Panc1 (cell line): ENCODE data around the gene PCBD2. TPM values are rescaled to one million over a fixed set of nuclear protein-coding genes. Genes with fewer than 3 reads are reported as not detected.

ENCODE experiments used
- ATAC-seq: fragments of 200-7000 bp; cut with Tn5 transposase; 2 replicates; pipeline ENCODE4 v1.9.1; 2020; ENCODE audit warnings: mild to moderate bottlenecking, moderate library complexity
- BruUV-seq: library from RNA; stranded (reverse); fragments of 400-500 nt; replicated peaks from 2 replicates; lab custom pipeline; 2021; lab: Mats Ljungman, UMichigan
- CTCF ChIA-PET: fragments of 300-600 bp; sonication (Branson Sonifier 250); formaldehyde crosslinking; loops from one replicate; lab custom pipeline; 2022; ENCODE audit warnings: antibody characterized with exemption; lab: Charles Lee
- POLR2A ChIA-PET: fragments of 300-600 bp; sonication (Branson Sonifier 250); formaldehyde crosslinking; loops from one replicate; lab custom pipeline; 2022; ENCODE audit warnings: antibody characterized with exemption; lab: Charles Lee
- DNase-seq: peaks from one replicate; pipeline ENCODE4 v3.0.0-alpha.2; 2010; ENCODE audit warnings: low read depth, low spot score
- H3K27ac ChIP-seq: 2 replicates; pipeline ENCODE4 v1.5.1; 2011; ENCODE audit warnings: mild to moderate bottlenecking, low read length, inconsistent platforms
- H3K27me3 ChIP-seq: fragments of 200-500 bp; sonication (Bioruptor generic); 2 replicates; pipeline ENCODE4 v1.6.0; 2014; ENCODE audit warnings: low read length, inconsistent platforms; ENCODE audit not compliant: control insufficient read depth, insufficient read depth
- H3K36me3 ChIP-seq: fragments of 200-500 bp; sonication (Bioruptor generic); 2 replicates; pipeline ENCODE4 v1.5.1; 2014; ENCODE audit warnings: inconsistent platforms, mild to moderate bottlenecking, low read length, moderate library complexity; ENCODE audit not compliant: control insufficient read depth, insufficient read depth
- H3K4me1 ChIP-seq: 2 replicates; pipeline ENCODE4 v1.5.1; 2011; ENCODE audit warnings: inconsistent platforms, mild to moderate bottlenecking, low read length, moderate library complexity; ENCODE audit not compliant: control insufficient read depth, insufficient read depth
- H3K4me3 ChIP-seq, 2 experiments: 2 replicates each; pipeline ENCODE4 v1.5.1; 2011 to 2012; ENCODE audit warnings: low read depth in 2 of 2, low read length in 2 of 2, mild to moderate bottlenecking in 2 of 2, inconsistent platforms in 1 of 2, moderate library complexity in 1 of 2
- H3K9me3 ChIP-seq: fragments of 200-500 bp; sonication (Bioruptor generic); 2 replicates; pipeline ENCODE4 v1.5.1; 2014; ENCODE audit warnings: low read depth, mild to moderate bottlenecking, inconsistent platforms, low read length, moderate library complexity; ENCODE audit not compliant: control insufficient read depth, insufficient read depth
- CTCF ChIP-seq: fragments of 450-650 bp; IDR thresholded peaks from 2 replicates; pipeline ENCODE4 v1.5.1; 2017; ENCODE audit warnings: mild to moderate bottlenecking
- POLR2AphosphoS5 ChIP-seq: IDR thresholded peaks from 2 replicates; pipeline ENCODE4 v1.6.1; 2012; ENCODE audit warnings: mild to moderate bottlenecking, low read depth, low read length, moderate library complexity
- REST ChIP-seq, 2 experiments: IDR thresholded peaks; 2 replicates each; pipeline ENCODE4 v1.6.1; 2011 to 2012; ENCODE audit warnings: low read depth in 2 of 2, control low read depth in 1 of 2, low read length in 1 of 2, mild to moderate bottlenecking in 1 of 2, moderate library complexity in 1 of 2; ENCODE audit not compliant: insufficient read depth in 1 of 2
- SIN3A ChIP-seq: IDR thresholded peaks from 2 replicates; pipeline ENCODE4 v1.6.1; 2012; ENCODE audit warnings: low read depth, mild to moderate bottlenecking, low read length, moderate library complexity, borderline replicate concordance; ENCODE audit not compliant: insufficient read depth
- TCF7L2 ChIP-seq: IDR thresholded peaks from 2 replicates; pipeline ENCODE4 v1.6.1; 2011; ENCODE audit warnings: mild to moderate bottlenecking, low read depth, low read length, inconsistent platforms
- in situ Hi-C: cut with HindIII; loops from 2 replicates; pipeline ENCODE4 v1.10.0; 2016; ENCODE audit warnings: low sequenced_read_pairs, low pct_unique_long_range_greater_than_20kb
- intact Hi-C: fragments of 100-400 bp; cut with micrococcal nuclease; formaldehyde crosslinking; loops from one replicate; pipeline ENCODE4 v1.10.0; 2022; ENCODE audit not compliant: unreplicated experiment
- total RNA-seq: library from RNA; stranded (reverse); gene quantifications from one replicate; pipeline ENCODE4 v1.2.1, GENCODE V29; 2021; ENCODE audit not compliant: unreplicated experiment

PCBD2 gene
- total RNA-seq, 1 experiment from 2014 or later: 19.8 TPM

GRCh38 chr5:135004376-135004775 lies 99.4 kb downstream of the PCBD2 start:
- POLR2A ChIA-PET: no interaction called here

GRCh38 chr5:135005076-135005475 lies 100.1 kb downstream of the PCBD2 start:
- no TSS peak for BruUV-seq
- H3K27me3 ChIP-seq: no peaks in the 10 kb centered on the region
- CTCF ChIA-PET: no interaction called here

More at GRCh38 chr5:135004376-135004775, 99.4 kb downstream of the PCBD2 start:
- no peak for DNase-seq
- Histone ChIP-seq H3K27me3 (no peaks in the 10 kb centered on the region), H3K27ac (no peak overlapping the region), H3K36me3 (no peaks in the 10 kb centered on the region), H3K4me1 (no peaks in the 10 kb centered on the region), H3K4me3 (no peak overlapping the region), H3K9me3 (no peaks in the 10 kb centered on the region)
- CTCF ChIA-PET: no interaction called here
- no TSS peak for BruUV-seq
- ATAC-seq: no peak
- intact Hi-C loops: no loop called here
- TF ChIP-seq POLR2AphosphoS5 (no peak), REST (IDR thresholded peaks at IDR 0.05; ENCODE audit: insufficient read depth in 1 of 2, low read depth in 2 of 2, low read length in 1 of 2) (no peak), CTCF (no peak), SIN3A (no peak), TCF7L2 (no peak)
- in situ Hi-C loops: no loop called here

More at GRCh38 chr5:135005076-135005475, 100.1 kb downstream of the PCBD2 start:
- H3K4me1 ChIP-seq: no peaks in the 10 kb centered on the region
- no peaks in the 10 kb centered on the region for H3K9me3 ChIP-seq
- in situ Hi-C loops: no loop called here
- no peak for DNase-seq
- no peaks in the 10 kb centered on the region for H3K36me3 ChIP-seq
- peak; percentile 51; the same call in 1 of the 2 replicates for ATAC-seq
- POLR2A ChIA-PET: no interaction called here
- H3K4me3 ChIP-seq: no peak overlapping the region
- no peak for TF ChIP-seq REST (IDR thresholded peaks at IDR 0.05; ENCODE audit: insufficient read depth in 1 of 2, low read depth in 2 of 2, low read length in 1 of 2)
- no peak for TF ChIP-seq CTCF
- no peak for TF ChIP-seq POLR2AphosphoS5
- TF ChIP-seq SIN3A: no peak
- no peak overlapping the region for H3K27ac ChIP-seq
- intact Hi-C loops: no loop called here
